GM21737 (cell line): ENCODE data around the gene SLC37A1.
A peak's percentile ranks its signal among the peaks of the same experiment; 100 is the strongest.
"Not testable (repeated sequence)": the region's sequence is repeated elsewhere in the genome, so short reads cannot be mapped to it uniquely, and the experiment has no call there.

ENCODE experiments used
- ATAC-seq: cut with Tn5 transposase; IDR thresholded peaks from one replicate; pipeline ENCODE4 v1.9.1; 2021; ENCODE audit warnings: mild to moderate bottlenecking, moderate library complexity; ENCODE audit not compliant: unreplicated experiment

The SLC37A1 gene

GRCh38 chr21:42513151-42513984 lies at the start of gene SLC37A1:
Gene SLC37A1, plus strand, starts transcription at chr21:42513852. Its CDS starts 4,603 bp downstream, at chr21:42518455.
- ATAC-seq, result peak; percentile 42

GRCh38 chr21:42463861-42464515 lies 49.7 kb upstream of the SLC37A1 start:
- no peak for ATAC-seq

- ATAC-seq, result no peak
Observed at GRCh38 chr21:42465008-42465802, 48.4 kb upstream of the SLC37A1 start.

- ATAC-seq, result no peak
Observed at GRCh38 chr21:42465803-42466127, 47.9 kb upstream of the SLC37A1 start.

GRCh38 chr21:42466700-42467099 lies 47.0 kb upstream of the SLC37A1 start:
- no peak for ATAC-seq

GRCh38 chr21:42467140-42467983 lies 46.3 kb upstream of the SLC37A1 start:
- ATAC-seq, result no peak

GRCh38 chr21:42468491-42469131 lies 45.0 kb upstream of the SLC37A1 start:
- no peak for ATAC-seq

- peak; percentile 38 for ATAC-seq
Observed at GRCh38 chr21:42469272-42469671, 44.4 kb upstream of the SLC37A1 start.

- not testable (repeated sequence) for ATAC-seq
Observed at GRCh38 chr21:42469726-42470125, 43.9 kb upstream of the SLC37A1 start.

- no peak for ATAC-seq
Observed at GRCh38 chr21:42471206-42471605, 42.4 kb upstream of the SLC37A1 start.

- ATAC-seq, result no peak
Observed at GRCh38 chr21:42471716-42472330, 41.8 kb upstream of the SLC37A1 start.

- no peak for ATAC-seq
Observed at GRCh38 chr21:42472521-42472920, 41.1 kb upstream of the SLC37A1 start.

- no peak for ATAC-seq
Observed at GRCh38 chr21:42473498-42474042, 40.1 kb upstream of the SLC37A1 start.

GRCh38 chr21:42474043-42474831 lies 39.4 kb upstream of the SLC37A1 start:
- ATAC-seq, result no peak

- ATAC-seq, result no peak
Observed at GRCh38 chr21:42475036-42475435, 38.6 kb upstream of the SLC37A1 start.

GRCh38 chr21:42475526-42476387 lies 37.9 kb upstream of the SLC37A1 start:
- no peak for ATAC-seq

GRCh38 chr21:42476388-42477331 lies 37.0 kb upstream of the SLC37A1 start:
- no peak for ATAC-seq
